Sigmoid colon (tissue), 7 donors: Measurements from ENCODE around the gene GDF2. TPM values are rescaled to one million over a fixed set of nuclear protein-coding genes. Genes with fewer than 3 reads are reported as not detected.

ENCODE experiments used
- DNase-seq: peaks from one replicate; pipeline ENCODE4 v3.0.0-alpha.2; 2019
- H3K27ac ChIP-seq, 4 donors: fragments of 200-600 bp; sonication (generic); one replicate each; pipeline ENCODE4 v1.5.1; 2016 to 2019; ENCODE audit warnings: mild to moderate bottlenecking in 1 of 4
- H3K27me3 ChIP-seq, 3 donors: fragments of 200-600 bp; sonication (generic); one replicate each; pipeline ENCODE4 v1.5.1; 2019; ENCODE audit warnings: mild to moderate bottlenecking in 1 of 3
- H3K36me3 ChIP-seq, 4 donors: fragments of 200-600 bp; sonication (generic); one replicate each; pipeline ENCODE4 v1.5.1; 2016 to 2019
- H3K4me1 ChIP-seq, 4 donors: fragments of 200-600 bp; sonication (generic); one replicate each; pipeline ENCODE4 v1.5.1; 2017 to 2019
- H3K4me3 ChIP-seq, 4 donors: fragments of 200-600 bp; sonication (generic); one replicate each; pipeline ENCODE4 v1.5.1; 2017 to 2019; ENCODE audit warnings: mild to moderate bottlenecking in 2 of 4, moderate library complexity in 1 of 4
- H3K9me3 ChIP-seq, 4 donors: fragments of 200-600 bp in 3 of 4; sonication (generic) in 3 of 4; one replicate each; pipeline versions ENCODE4 v1.5.1 to v1.6.1; 2013 to 2019
- EP300 ChIP-seq, 4 donors: sonication (generic); formaldehyde crosslinking; IDR thresholded peaks; one replicate each; pipeline ENCODE4 v1.6.1; 2017; ENCODE audit warnings: antibody characterized with exemption in 4 of 4
- POLR2A ChIP-seq, 2 donors: fragments of 450-650 bp; IDR thresholded peaks; one replicate each; pipeline ENCODE4 v1.6.1; 2016; ENCODE audit warnings: antibody characterized with exemption in 2 of 2, mild to moderate bottlenecking in 2 of 2, moderate library complexity in 2 of 2
- POLR2AphosphoS5 ChIP-seq, 4 donors: sonication (generic); formaldehyde crosslinking; IDR thresholded peaks; one replicate each; pipeline ENCODE4 v1.6.1; 2017; ENCODE audit warnings: antibody characterized with exemption in 4 of 4
- WGBS, 2 donors: extraction: QIAGEN DNeasy Blood & Tissue Kit; methylation state at CpG; one replicate each; pipeline ENCODE4 v1.1.7; 2013; 5-methylcytosine and 5-hydroxymethylcytosine counted together
- intact Hi-C: fragments of 100-400 bp; cut with DNase I; formaldehyde crosslinking; loops from one replicate; pipeline ENCODE4 v1.15.1; 2023
- polyA plus RNA-seq, 3 donors: library from polyadenylated mRNA; stranded (reverse); fragments of 200-250 nt; gene quantifications; one replicate each; pipeline ENCODE4 v1.2.3, GENCODE V29; 2013
- total RNA-seq, 4 donors: library from RNA; depleted of rRNA; stranded (reverse); fragments of >200 nt; gene quantifications; one replicate each; pipeline ENCODE4 v1.1.0, GENCODE V29; 2016
- TF ChIP-seq, protein P1 (sequence below), 4 experiments: fragments of 450-650 bp in 3 of 4; fragments of 200-600 bp in 1 of 4; IDR thresholded peaks; one replicate each; pipeline ENCODE4 v1.5.1; 2016 to 2019; ENCODE audit warnings: antibody characterized with exemption in 4 of 4, mild to moderate bottlenecking in 3 of 4, moderate library complexity in 2 of 4
- donor health status: healthy with polysubstance abuse.
- donor health status: Bipolar disorder and iron deficiency.
- donor health status: healthy.

GDF2 gene
- total and polyA plus RNA-seq, 7 donors = not detected

DNA sequence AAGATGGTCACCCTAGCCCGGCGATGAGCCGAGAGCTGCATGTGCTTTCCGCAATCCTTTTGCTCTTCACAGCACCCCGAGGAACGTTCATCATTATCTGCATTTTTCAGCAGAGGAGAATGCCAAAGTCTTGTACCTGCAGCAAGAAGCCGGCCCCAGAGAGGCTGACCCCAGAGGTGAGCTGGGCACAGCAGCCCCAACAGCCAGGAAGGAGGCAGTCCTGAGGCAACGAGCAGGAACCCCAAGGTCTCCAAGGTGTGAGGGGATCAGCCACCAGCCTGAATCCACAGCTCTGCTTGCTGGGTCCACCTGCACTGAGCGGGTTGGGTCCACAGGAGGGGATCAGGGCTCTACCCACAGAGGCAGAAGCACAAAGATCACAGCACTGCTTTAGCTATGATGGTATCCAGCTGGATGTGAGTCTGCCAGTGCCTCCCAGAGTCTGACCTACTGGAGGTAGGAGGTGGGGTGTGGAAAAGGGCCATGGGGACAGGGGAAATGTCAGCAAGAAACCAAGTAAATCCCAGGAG lies 39.1 kb upstream of the GDF2 start:
- peaks cover 0 to 3% (median 0%) of the 10 kb centered on the region in 3 donors for H3K27me3 ChIP-seq
- H3K36me3 ChIP-seq = no peaks in the 10 kb centered on the region
- peaks cover 0 to 7% (median 0%) of the 10 kb centered on the region in 4 donors for H3K4me1 ChIP-seq
- H3K9me3 ChIP-seq = no peaks in the 10 kb centered on the region
- no peak for DNase-seq
- no peak overlapping the region for H3K4me3 ChIP-seq
- no peak overlapping the region for H3K27ac ChIP-seq
- WGBS, 2 donors = 82 to 90% methylated on average over 9 of the region's 9 CpGs
- TF ChIP-seq EP300 (IDR thresholded peaks at IDR 0.05) = no peak
- no peak for TF ChIP-seq POLR2A (IDR thresholded peaks at IDR 0.05)
- intact Hi-C loops = no loop called here

DNA sequence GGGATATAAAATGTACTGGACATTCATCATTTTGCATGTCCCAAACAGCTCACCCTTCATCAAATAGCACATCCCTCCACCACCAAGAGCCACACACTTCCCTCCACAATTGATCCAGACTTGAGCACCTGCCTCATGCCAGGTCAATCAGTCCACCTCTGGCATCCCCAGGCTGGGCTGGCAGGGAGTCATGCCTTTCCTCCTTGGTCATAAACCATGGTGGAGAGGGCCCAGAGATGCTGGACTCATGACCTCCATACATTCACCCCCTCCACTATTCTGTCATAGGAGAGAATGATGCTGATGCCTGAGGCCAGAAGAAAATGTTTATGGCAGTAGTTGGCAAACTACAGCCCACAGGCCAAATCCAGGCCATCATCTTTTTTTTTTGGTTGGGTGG lies 38.4 kb upstream of the GDF2 start:
- no peak for DNase-seq
- no peak overlapping the region for H3K4me3 ChIP-seq
- intact Hi-C loops = no loop called here
- H3K27ac ChIP-seq = no peak overlapping the region
- H3K27me3 ChIP-seq = peaks cover 0 to 3% (median 0%) of the 10 kb centered on the region in 3 donors
- H3K9me3 ChIP-seq = no peaks in the 10 kb centered on the region
- H3K4me1 ChIP-seq = peaks cover 0 to 7% (median 0%) of the 10 kb centered on the region in 4 donors
- H3K36me3 ChIP-seq = no peaks in the 10 kb centered on the region
- no peak for TF ChIP-seq POLR2A (IDR thresholded peaks at IDR 0.05)
- TF ChIP-seq, protein P1, sequence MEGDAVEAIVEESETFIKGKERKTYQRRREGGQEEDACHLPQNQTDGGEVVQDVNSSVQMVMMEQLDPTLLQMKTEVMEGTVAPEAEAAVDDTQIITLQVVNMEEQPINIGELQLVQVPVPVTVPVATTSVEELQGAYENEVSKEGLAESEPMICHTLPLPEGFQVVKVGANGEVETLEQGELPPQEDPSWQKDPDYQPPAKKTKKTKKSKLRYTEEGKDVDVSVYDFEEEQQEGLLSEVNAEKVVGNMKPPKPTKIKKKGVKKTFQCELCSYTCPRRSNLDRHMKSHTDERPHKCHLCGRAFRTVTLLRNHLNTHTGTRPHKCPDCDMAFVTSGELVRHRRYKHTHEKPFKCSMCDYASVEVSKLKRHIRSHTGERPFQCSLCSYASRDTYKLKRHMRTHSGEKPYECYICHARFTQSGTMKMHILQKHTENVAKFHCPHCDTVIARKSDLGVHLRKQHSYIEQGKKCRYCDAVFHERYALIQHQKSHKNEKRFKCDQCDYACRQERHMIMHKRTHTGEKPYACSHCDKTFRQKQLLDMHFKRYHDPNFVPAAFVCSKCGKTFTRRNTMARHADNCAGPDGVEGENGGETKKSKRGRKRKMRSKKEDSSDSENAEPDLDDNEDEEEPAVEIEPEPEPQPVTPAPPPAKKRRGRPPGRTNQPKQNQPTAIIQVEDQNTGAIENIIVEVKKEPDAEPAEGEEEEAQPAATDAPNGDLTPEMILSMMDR (IDR thresholded peaks at IDR 0.05) = no peak
- TF ChIP-seq EP300 (IDR thresholded peaks at IDR 0.05) = no peak
- no peak for TF ChIP-seq POLR2AphosphoS5 (IDR thresholded peaks at IDR 0.05)

DNA sequence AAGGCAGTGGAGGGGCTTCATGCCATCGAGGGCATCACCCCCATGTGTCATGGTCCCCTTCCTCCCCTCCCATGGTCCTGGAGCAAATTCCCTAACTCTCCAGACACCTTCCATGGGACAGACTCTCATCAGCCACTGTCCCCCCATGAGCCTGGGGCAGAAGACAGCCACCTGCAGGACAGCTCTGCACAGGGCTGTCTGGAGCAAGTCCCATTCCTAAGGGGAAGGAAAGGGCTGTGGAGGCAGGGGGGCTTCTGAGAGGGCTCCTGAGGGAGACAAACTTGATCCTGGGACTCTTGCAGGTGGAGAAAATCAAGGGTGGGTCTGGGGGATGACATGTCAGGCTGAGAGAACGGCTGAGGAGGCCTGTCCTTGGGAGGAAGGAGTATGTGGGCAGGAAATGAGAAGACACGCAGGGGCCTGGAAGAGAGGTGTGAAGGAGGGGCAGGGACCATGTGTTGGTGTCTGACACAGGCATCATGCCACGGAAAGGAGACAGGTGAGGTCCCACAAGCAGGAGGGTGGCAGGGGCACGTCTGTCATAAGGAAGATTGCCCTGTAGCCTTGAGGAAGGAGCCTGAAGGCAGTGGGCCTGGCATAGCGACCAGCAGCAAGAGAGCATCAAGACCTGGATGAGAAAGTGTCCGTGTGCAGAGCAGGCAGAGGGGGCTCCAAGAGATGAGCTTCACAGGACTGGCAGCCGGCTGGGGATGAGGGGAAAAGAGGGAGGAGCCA lies 36.7 kb upstream of the GDF2 start:
- peaks cover 0 to 7% (median 0%) of the 10 kb centered on the region in 4 donors for H3K4me1 ChIP-seq
- peaks cover 0 to 3% (median 0%) of the 10 kb centered on the region in 3 donors for H3K27me3 ChIP-seq
- WGBS, 2 donors = 73 to 77% methylated on average over 8 of the region's 8 CpGs
- H3K4me3 ChIP-seq = no peak overlapping the region
- peak; percentile 39 for DNase-seq
- no peaks in the 10 kb centered on the region for H3K36me3 ChIP-seq
- H3K27ac ChIP-seq = no peak overlapping the region
- no peak for TF ChIP-seq POLR2A (IDR thresholded peaks at IDR 0.05)
- TF ChIP-seq, protein P1 (IDR thresholded peaks at IDR 0.05) = no peak
- no peak for TF ChIP-seq POLR2AphosphoS5 (IDR thresholded peaks at IDR 0.05)
- TF ChIP-seq EP300 (IDR thresholded peaks at IDR 0.05) = no peak
- intact Hi-C loops = no loop called here
- no peaks in the 10 kb centered on the region for H3K9me3 ChIP-seq

DNA sequence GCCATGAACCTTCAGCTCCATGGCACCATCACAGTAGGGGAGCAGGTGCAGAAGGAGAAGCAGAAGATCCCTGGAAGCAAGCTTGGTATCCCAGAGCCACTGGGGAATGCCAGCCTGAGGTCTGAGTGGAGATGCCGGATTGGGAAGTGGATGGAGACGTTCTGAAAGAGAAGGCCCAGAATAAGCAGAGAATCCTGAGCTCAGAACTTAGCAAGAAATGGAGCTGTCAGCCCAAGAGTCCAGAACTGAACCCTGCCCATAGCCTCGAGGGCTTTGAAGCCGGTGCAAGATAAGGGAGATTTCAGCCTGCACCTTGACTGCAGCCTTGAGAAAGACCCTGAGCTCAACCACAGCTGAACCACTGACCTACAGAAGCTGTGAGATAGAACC lies 36.1 kb upstream of the GDF2 start:
- Histone ChIP-seq H3K4me1 (peaks cover 0 to 7% (median 0%) of the 10 kb centered on the region in 4 donors), H3K27me3 (peaks cover 0 to 3% (median 0%) of the 10 kb centered on the region in 3 donors), H3K27ac (no peak overlapping the region), H3K4me3 (no peak overlapping the region), H3K9me3 (no peaks in the 10 kb centered on the region), H3K36me3 (no peaks in the 10 kb centered on the region)
- DNase-seq = peak; percentile 21
- intact Hi-C loops = no loop called here
- TF ChIP-seq POLR2AphosphoS5 (IDR thresholded peaks at IDR 0.05) = no peak
- no peak for TF ChIP-seq POLR2A (IDR thresholded peaks at IDR 0.05)
- TF ChIP-seq, protein P1 (IDR thresholded peaks at IDR 0.05) = no peak
- TF ChIP-seq EP300 (IDR thresholded peaks at IDR 0.05) = no peak
- WGBS, 2 donors = 85 to 89% methylated on average over 4 of the region's 4 CpGs

DNA sequence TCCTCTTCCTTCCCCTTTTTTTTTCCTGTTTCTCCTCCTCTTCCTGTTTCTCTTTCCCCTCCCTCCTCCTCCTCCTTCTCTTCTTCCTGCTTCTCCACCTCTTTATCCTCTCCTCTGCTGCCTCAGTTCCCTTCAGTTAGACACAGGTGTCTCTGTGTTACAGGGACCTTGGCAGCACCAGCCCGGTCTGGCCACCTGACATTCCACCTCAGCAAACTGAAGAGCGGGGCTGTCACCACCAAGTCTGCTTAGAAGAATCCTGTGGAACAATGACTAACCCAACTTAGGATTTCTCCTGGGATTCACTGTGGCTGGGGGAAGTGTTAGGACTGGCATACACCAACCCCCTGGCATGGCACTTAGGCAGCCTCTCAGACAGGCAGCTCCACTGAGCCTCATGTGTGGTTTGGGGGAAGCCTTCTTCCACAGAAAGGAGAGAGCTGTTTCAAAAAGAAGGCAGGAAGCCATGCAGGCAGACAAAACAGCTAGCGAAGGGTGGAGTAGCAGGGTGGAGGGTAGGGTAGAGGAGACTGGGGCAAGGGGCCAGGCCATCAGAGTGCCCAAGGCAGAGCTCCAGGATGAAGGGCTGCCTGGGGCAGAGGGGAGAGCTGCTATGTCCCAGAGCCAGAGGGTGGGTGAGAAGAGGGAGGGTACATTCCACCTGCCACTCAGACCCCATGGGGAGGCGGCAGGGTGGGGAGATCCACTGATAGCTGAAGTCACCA lies 35.5 kb upstream of the GDF2 start:
- peak; percentile 46 for DNase-seq
- H3K4me1 ChIP-seq = peaks cover 0 to 7% (median 0%) of the 10 kb centered on the region in 4 donors
- no peaks in the 10 kb centered on the region for H3K36me3 ChIP-seq
- H3K27me3 ChIP-seq = peaks cover 0 to 3% (median 0%) of the 10 kb centered on the region in 3 donors
- no peak overlapping the region for H3K4me3 ChIP-seq
- no peaks in the 10 kb centered on the region for H3K9me3 ChIP-seq
- WGBS, 2 donors = 78 to 83% methylated on average over 4 of the region's 4 CpGs
- intact Hi-C loops = no loop called here
- no peak for TF ChIP-seq POLR2AphosphoS5 (IDR thresholded peaks at IDR 0.05)
- no peak for TF ChIP-seq EP300 (IDR thresholded peaks at IDR 0.05)
- no peak for TF ChIP-seq POLR2A (IDR thresholded peaks at IDR 0.05)
- TF ChIP-seq, protein P1 (IDR thresholded peaks at IDR 0.05) = no peak
- H3K27ac ChIP-seq = no peak overlapping the region
